ENCODE data around the gene ABCA2.

Gene ABCA2

DNA sequence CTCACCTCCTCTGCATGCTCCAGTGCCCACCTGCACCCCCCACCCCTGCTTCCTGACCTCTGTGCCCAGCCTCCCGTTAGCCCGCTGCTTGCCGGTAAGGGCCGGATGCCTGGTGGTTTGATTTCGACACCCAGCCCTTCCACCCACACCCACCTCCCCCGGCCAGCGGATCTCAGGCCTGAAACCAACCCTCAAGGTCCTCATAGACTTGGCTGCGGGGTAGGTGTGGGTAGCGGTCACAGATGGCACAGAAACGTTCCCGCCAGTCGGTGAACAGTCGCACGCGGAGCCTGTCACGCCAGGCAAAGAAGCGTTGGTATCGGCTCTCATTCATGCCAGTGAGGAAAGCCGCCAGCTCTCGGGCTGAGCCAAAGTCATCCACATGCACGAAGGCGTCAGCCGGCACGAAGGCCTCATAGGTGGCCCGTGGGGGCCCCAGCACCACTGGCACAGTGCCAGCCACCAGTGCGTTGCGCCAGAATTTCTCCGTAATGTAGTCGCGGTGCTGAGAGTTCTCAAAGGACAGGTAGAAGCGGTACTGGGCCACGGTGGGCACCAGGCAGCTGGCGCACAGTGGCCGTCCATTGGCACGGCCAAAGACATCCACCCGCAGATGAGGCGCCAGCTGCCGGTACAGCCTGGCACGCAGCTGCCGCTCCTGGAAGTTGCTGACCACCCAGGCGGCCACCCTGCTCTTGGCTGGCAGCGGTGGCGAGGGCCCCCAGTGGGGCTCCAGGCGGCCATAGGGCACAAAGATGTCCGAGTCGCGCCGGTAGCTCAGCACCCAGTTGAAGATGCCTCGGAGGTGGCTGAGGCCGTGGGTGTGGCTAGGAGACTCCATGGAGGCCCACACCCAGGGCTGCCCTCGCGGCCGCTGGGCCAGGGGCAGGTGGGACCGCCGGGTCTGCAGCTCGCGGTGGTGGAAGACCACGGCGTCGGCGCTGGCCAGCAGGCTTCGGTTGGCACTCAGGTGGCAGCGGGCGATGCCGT, 2.8 kb upstream of the ABCA2 start:
- peak; percentile 68 for DNase-seq

DNA sequence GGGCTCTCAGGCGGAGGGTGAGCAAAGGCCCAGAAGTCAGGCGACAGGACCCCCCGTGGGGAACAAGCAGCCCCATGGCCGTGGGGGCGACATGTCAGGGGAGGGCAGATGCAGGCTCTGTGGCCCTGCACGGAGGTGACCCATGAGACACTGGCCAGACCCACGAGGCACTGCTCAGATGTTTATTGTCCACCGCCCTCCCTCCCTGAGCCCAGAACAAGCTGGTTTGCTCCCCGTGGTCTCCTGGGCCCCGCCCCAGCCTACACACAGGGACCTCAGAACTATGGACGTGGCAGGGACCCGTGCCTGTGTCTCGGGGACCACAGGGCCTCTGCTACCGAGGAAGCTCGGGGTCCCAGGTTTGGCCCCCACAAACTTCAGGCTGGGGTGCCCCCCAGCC, 2.0 kb upstream of the ABCA2 start:
- no peak for DNase-seq

DNA sequence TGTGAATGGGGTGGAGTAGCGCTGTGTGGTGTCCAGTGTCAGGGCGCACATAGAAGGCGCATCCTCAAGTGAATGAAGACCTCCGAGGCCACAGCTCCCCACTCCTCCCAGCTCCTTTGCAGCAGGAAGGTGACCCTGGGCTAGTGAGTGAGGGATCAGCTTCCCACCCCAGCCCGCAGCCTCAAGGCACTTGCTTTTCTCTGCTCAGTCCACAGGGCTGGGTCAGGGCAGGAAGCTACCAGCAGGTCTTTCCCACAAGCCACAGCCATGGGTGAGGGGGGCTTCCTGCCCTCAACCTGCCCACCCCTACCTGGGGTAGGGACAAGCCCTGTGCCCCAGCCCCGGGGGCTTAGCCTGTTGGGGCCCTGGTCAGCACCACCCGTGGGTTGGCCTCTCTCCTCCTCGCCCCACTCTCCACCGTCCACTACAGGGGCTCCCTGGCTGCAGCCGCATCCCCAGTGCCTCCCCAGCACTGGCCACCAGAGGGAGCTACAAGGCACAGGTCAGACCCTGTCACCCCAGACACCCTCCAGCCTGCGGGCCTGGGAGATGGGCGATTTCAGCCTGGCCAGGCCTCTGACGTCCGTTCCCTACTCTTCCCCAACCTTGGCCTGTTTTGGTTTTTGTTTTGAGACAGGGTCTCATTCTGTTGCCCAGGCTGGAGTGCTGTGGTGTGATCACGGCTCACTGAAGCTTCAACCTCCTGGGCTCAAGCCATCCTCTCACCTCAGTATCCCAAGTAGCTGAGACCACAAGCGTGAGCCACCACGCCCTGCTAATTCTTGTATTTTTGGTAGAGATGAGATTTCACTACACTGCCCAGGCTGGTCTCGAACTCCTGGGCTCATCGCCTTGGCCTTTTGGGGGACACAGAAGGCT, 1.3 kb upstream of the ABCA2 start:
- peak; percentile 85 for DNase-seq

DNA sequence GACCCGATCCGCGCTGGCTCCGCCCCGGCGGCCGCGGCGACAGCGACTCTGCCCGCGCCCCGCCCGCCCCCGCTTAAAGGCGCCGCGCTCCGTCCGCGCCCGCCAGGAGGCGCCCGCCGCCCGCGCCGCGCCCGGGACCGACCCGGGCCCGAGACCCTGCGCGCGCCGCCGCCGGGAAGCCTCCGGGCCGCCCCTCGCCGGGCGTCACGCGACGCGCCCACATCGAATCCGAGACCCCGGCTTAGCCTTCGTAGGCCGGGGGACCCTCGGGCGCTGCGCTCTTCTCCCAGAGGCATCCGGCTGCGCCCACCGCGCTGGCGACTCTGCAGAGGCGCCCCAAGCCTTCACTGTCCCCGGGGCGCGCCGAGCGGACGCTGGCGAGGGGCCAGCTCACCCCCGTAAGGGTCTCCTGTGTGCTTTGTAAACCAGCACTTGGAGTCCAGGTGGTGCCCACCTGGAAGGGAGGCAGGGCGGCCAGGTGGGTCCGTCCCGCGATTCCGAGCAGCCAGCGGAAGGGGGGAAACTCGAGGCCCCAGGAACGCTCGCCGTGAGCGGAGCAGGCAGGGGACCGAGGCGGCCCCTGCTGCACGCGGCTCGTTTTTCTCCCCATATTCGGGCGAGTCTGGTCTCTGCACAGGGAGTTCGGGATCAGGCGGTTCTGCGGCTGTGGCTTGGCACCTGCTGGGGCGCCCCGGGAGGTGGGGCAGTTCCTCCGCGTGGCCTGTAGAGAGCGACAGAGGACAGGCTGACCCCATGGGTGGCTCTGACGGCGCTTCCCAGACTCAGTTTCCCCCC, 423 bp upstream of the ABCA2 start:
- peak; percentile 80 for DNase-seq

DNA sequence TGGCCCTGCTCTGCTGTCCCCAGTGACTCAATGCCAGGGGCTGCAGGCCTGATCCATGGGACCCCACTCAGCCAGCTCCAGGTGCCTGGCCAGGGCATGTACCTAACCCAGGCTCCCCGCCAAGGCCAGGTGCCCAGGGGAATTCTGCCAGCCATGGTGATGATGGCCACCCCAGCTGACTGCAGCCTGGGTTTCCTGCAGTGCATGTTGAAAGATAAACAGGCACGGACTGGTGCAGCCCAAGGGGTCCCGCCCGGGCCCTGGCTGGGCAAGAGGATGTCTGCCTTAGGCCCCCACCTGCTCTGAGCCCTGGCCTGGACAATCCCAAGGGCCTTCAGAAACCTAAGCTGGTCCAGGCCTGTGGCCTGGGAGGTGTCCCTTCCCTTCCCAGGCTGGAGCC, 1.2 kb downstream of the ABCA2 start:
- DNase-seq: no peak

DNA sequence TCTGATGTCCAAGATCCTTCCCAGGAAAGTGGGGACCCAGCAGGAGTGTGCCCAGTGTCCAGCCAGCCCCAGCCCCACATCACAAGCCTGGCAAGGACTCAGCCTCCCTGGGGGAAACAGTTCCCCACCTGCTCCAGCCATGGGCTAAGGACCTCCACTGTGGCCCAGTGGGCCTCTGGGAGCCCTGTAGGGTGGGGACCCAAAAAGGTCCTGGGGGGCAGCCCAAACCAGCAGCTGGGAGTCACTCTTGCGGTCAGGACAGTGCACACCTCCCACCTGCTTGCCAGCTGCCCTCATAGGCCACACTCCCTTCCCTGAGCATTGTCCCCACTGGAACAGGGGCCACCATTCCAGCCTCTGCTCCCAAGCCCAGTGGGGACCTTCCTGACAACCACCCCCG, 1.7 kb downstream of the ABCA2 start:
- DNase-seq: no peak

DNA sequence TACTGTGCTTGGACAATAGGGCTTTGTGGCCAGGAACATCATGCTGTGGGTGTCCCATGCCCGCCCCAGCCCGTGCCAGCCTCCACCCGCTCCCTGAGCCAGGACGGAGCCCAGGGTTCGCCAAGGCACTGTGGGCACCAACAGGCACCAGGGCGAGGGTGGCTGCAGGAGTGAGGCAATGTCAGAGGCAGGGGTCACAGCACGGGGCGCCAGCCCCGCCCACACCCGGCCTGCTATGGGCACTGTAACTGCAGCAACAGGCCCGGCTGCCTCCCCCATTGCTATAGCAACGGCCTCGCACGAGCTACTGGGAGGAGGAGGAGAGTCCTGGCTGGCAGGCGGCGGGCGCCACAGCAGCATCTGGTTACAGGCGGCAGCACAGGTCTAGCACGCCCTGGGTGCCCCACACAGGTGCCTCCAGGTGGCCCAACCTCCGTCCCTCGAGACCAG, 2.5 kb downstream of the ABCA2 start:
- no peak for DNase-seq

DNA sequence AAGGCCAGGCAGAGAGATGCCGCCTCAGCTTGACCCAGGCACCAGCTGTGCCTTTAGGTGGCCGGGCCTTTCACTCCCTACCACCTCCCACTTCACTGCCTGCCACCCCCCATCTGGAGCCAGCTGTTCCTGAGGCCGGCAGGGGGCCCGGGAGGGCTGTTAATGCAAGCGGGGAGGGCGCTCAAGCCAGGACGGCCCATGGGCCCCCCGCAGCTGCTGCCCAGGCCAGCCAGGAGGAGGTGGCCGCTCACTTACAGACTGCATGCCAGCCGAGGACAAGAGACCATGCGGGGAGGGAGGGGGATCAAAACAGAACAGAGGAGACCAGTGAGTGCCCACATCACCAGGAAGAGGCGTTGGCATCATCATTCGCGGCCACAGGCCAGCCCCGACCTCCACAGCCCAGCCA, 4.5 kb downstream of the ABCA2 start:
- DNase-seq: no peak

DNA sequence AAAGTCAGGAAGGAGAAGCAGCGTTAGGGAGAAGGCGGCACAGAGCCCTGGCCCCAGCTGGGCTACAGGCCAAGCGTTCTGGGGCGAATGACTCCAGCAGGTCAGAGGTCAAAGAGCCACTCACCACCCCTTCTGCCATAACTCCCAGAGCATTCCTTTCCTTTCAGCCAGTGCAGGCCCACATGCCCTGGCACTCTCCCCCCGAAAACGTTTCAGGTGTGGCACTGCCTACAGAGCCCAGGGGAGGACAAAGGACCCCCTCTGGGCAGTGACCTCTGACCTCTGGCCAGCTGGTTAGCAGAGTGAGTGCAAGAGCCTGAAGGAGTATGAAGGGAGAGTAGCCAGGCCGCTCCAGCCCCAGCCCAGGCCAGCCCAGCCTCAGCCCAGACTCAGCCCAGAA, 4.9 kb downstream of the ABCA2 start:
- no peak for DNase-seq

DNA sequence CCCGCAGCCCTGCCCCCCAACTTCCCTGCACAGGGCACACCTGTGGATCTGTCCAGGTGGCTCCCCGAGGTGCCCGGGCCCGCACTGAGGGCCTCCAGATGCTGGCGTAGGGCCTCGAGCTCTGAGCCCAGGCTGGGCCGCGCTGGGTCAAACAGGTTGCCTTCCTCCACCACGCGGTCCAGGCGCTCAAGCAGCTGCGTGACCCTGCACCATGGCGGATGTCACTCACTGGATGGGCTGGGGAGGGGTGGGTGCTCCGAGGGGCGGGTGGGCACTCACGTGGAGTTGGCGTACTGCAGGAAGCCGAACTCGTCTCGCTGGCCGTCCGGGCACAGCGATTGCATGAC, 5.4 kb downstream of the ABCA2 start:
- DNase-seq: no peak

DNA sequence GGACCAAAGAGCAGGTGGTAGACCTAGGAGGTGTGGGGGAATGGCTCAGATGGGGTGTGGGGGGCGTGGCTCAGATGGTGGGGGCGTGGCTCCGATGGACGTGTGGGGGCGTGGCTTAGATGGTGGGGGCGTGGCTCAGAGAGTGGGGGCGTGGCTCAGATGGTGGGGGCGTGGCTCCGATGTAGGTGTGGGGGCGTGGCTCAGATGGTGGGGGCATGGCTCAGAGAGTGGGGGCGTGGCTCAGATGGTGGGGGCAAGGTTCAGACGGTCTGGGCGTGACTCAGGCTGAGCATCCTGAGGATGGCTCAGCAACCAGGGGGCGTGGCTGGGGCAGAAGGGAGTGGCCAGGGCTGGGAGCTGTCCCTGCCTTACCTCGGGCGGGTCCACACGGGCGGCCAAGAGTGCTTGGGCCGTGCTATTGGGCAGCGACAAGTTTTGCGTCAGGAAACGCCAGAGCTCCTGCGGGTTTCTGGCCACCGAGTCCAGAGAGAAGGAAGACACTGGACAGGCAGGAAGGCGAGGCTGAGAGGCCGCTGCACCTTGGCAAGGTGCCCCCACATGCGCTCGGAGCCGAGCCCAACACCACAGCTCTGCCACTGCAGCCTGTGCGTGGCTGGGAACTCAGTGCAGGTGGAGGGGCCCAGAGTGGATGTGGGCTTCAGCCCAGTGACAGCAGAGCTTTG, 5.9 kb downstream of the ABCA2 start:
- peak; percentile 88 for DNase-seq

DNA sequence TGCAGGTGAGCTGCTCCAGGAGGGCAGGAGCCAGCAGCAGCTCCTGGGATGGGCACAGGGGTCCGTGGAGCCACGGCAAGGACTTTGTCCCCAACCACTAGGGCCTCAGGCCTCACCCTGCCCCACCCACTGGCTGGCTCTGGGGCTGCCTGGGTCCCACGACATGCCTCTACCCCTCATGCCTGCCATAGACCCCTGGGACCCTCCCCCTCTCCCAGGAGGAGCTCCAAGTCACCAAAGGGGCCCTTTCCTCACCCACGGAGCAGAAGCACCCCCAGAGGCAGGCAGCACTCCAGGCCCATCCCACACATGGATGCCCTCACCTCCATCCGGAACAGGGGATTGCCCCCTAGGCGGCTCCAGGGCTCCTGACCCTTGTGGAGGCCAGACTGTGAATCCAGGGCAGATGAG, 6.5 kb downstream of the ABCA2 start:
- no peak for DNase-seq

DNA sequence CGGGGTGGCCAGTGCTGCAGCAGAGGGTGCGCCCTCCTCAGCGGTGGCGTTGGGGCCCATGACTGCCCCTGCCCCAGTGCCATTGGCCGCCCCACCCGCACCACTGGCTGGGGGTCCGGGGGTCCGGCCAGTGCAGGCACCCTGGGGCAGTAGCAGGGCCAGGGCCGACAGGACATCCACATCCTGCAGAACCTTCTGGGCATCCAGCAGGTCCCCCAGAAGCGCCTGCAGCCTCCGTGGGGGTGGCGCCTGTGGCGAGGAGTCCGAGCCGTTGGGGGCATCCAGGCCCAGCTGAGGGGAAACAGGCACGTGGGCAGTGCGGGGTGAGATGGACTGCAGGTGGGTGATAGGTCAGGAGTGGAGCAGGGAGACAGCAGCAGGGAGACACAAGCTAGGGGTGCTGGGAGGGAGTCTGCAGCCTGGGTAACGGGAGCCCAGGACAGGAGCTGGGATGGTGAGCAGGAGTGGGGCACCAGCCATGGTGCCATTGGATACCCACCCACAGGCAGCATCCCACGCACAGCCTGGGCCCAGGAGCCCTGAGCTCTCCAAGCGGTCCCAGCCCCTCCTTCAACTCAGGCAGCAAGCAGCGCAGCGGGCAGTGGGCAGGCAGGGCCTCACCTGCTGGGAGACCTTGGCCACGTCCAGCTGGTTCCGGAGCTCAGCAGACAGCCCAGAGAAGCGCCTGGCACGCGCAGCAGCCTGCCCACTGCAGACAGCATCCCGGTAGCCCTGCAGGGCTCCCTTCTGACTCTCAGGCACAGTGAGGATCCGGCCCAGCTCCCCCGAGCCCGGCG, 7.1 kb downstream of the ABCA2 start:
- no peak for DNase-seq

DNA sequence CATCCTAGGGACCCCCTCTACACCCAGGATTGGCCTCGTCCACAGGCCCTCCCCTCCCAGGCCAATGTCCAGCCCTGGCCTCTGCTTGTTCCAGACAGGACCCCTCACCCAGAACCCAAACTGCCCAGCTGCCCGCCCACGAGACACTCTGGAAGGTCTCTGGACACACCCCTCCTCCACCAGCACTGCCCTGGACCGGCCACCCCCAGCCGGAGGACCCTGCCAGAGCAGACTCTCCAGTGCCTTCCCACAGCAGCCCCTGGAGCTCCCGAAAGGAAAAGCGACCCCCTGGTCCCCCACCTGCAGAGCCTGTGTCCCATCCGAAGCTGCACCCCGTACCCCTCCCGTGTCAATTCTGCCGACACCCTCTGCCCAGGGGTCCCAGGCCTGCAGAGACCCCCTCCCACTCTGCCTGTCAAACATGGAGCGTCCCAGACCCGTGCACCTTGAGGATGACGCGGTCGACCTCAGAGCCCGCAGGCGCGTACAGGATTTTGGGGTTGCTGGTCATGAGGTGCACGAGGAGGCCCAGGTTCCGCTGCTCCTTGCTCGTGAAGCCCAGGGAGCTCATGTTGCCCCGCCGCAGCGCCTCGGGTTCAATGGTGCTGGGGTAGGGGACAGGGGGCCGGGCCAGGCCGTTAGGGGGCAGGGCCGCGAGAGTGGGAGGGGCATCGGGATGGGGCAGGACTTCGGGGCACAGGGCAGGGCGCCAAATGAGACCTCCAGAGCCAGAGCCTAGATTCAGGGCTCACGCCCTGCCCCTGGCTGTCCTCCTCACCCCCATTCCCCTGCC, 8.0 kb downstream of the ABCA2 start:
- no peak for DNase-seq

DNA sequence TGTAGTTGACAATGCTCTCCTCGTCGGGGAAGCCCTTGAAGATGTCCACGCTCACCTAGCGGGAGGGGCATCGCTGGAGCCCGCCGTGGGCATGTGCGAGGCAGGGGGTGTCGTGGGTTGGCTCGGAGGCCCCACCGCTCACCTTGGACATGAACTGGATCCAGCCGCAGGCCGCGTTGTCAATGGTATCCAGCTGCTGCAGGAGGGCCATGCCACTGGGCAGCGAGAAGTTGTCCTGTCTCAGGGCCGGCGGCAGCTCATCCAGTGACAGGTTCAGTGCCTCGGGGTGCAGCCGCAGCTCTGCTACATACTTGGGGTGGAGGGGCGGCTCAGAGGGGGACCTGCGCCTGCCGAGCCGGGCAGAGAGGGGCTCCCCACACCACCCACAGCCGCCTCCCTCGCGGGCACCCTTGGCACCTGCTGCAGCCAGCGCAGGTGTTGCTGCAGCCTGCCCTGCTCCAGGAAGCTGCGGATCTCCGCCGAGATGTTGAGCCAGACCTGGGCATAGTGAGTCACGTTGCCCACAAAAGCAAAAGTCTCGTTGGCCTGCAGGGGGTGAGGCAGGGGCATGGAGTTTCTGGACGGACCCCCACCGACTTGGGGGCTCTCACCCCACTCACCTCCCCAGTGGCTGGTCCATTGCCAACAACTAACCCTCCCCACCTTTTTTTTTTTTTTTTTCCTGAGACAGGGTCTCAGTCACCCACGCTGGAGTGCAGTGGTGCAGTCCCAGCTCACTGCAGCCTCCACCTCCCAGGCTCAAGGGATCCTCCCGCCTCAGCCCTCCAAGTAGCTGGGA, 9.1 kb downstream of the ABCA2 start:
- no peak for DNase-seq

DNA sequence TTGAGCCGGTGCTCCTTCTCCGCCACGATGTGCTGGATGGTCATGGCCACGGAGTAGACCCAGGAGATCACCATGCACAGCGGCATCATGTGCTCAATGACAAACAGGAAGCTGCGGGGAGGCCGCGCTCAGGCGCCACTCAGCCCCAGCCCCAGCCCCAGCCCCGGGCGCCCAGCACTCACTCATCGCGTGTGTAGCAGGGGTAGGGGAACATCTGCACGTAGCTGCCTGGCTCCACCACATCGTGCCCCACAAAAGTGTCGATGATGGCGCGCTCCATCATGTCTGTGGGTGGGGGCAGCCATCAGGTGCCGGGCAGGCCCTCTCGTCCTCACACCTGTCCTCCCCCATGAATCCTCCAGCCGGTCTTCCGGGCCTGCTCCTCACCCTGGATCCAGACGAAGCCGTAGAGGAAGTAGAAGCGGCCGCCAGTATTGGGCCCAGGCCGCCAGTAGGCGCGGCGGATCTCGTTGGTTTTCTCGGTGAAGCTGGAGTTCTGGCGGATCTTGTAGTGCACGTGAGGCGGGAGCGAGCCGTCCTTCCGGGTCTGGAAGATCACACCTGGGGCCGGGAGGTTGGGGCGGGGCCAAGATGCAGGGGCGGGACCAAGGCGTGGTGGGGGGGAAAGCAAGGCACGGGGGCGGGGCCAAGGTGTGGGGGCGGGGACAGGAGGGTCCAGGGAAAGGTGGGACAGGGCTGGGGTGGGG, 10.1 kb downstream of the ABCA2 start:
- no peak for DNase-seq

DNA sequence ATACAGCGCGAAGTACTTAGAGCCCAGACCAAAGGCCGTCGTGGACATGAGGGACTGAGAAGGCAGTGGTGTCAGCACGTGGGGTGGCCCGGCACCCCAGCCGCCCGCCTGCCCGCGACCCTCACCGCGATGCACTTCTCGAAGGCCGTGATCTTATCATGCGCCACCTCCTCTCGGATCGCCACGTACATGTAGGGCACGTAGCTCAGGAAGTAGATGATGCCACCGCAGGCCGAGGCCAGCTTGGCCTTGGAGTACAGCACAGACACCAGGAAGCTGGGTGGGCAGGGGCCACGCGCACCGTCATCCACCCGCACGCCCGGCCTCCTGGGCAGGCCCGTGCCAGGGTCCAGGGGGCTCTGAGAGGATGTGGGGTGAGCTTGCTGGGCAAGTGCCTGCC, 11.0 kb downstream of the ABCA2 start:
- no peak for DNase-seq

DNA sequence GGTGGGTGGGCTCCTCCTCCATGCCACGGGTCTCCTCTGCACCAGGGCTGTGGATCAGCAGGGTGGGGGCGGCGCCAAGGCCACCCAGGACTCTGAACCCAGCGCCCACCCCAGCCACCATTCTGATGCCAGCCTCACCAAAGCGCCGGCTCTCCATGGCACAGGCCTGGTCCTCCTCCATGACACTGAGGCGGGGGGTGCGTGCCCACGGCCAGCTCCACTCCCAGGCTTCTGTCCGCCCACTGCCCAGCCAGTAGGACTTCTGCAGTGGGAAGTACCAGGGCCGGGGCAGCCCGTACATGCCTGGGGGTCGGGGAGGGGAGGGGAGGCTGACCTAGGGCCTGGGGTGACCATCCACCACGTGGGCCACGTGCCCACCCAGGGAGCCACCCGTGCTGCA, 11.6 kb downstream of the ABCA2 start:
- no peak for DNase-seq

DNA sequence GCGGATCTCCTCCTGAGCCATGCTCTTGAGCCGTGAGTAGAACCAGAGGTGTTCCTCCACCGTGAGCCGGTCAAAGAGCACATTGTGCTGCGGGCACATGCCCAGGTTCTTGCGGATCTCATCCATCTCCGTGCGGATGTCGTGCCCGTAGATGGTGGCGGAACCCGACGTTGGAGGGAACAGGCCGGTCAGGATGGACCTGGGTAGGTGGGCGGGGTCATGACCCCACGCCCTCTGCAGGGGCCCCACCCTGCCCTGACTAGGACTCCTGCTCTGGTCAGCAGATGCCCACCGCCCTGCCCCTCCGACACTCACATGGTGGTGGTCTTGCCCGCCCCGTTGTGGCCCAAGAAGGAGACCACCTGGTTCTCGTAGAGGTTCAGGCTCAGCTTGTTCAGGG, 12.1 kb downstream of the ABCA2 start:
- DNase-seq: no peak

Measured in stimulated activated CD4-positive, alpha-beta T cell treated with anti-CD3 and anti-CD28 coated beads, Interleukin-15, amount 100 ng/mL, for 24 hours (primary cell).